ENCODE measurements around the gene PTPRC.

The PTPRC gene

DNA sequence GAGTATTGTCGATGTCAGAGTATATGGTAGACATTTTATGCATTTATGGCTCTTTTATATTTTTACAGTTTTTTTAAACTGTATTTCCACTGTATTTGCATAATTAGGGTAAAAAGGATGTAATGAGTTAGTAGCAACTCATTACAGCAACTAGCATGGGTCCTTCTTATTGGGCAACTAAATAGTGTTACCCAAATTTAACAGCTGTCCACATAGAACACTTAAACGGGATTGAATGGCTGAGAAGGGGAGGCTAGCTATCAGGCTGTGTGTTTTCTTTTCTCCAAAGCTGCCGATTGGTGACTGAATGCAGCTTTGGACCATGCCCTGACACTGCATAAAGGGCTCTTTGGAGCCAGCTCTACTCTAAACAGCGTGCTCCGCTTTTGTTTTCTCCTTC, 75.4 kb downstream of the PTPRC start:
- no peaks in the 10 kb centered on the region for H3K4me1 ChIP-seq (ENCODE audit: control extremely low read depth in 1 of 4, control insufficient read depth in 4 of 4, insufficient read depth in 4 of 4, low read length in 3 of 4)
- ChIA-PET CTCF (interaction anchor here (1.1 kb wide), 1 partner anchor 9 kb away, joined by 3 read pairs; no protein-coding TSS in a partner anchor), POLR2A (interaction anchor here (0.6 kb wide), 2 partner anchors 10 to 92 kb away, joined by 3 read pairs; no protein-coding TSS in a partner anchor)
- 100% methylated on average over 4 of the region's 5 CpGs for WGBS (ENCODE audit: insufficient coverage)
- H3K9me3 ChIP-seq (ENCODE audit: control extremely low read depth in 1 of 5, control insufficient read depth in 4 of 5, insufficient read depth in 2 of 5, low read depth in 1 of 5, low read length in 4 of 5), result no peaks in the 10 kb centered on the region
- no peaks in the 10 kb centered on the region for H3K27me3 ChIP-seq (replicated peaks in 2 of 5; ENCODE audit: control insufficient read depth in 4 of 5, insufficient read depth in 5 of 5, low read length in 4 of 5)
- peaks cover 22 to 84% (median 46%) of the 10 kb centered on the region in 4 experiments for H3K36me3 ChIP-seq (ENCODE audit: control insufficient read depth in 4 of 4, insufficient read depth in 4 of 4, low read length in 3 of 4)
- H3K4me3 ChIP-seq (ENCODE audit: control insufficient read depth in 1 of 7, extremely low read depth in 1 of 7, insufficient read depth in 4 of 7, low read depth in 2 of 7, low read length in 6 of 7), result no peak overlapping the region
- no peak overlapping the region for H3K27ac ChIP-seq (ENCODE audit: insufficient read depth in 1 of 2, low read depth in 1 of 2, low read length in 2 of 2, poor library complexity in 1 of 2, severe bottlenecking in 2 of 2)
- no peak for DNase-seq

DNA sequence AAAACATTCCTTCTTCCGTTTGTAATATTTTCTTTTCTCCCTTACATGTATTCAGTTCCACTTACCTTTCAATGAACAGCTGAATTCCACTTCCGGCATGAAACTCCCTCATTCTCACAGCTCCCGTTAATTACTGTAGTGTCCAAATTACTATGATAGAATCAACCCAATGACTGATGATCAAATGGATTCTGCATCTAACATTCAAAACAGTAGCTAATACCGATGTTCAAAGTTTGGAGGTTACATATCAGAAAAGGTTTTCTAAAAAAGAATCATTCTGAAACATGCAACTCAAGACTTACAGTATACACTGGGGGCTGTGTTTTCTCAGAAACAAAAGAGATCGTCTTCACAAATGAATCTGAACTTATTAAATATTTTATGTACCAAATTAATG, 77.2 kb downstream of the PTPRC start:
- POLR2A ChIA-PET, result no interaction called here

DNA sequence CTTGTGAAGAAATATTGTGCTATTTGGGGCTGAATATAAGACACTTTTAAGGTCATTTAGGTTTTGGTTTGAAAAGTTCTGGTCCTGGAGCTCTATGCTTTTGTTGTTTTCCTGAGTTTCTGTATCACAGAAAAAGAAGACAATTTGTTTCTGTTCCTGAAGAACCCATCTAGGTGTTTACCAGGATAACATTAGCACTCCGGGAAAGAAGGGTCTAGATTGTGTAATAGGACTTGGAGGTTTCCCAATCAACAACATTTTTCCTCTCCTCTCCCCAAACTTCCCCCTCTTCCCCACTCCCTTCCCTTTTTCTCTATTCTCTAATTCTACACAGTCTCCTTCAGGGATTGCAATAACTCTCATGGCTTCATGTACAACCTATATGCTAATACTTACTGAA, 78.7 kb downstream of the PTPRC start:
- Histone ChIP-seq H3K36me3 (ENCODE audit: control insufficient read depth in 4 of 4, insufficient read depth in 4 of 4, low read length in 3 of 4) (peaks cover 22 to 73% (median 44%) of the 10 kb centered on the region in 4 experiments), H3K27ac (ENCODE audit: insufficient read depth in 1 of 2, low read depth in 1 of 2, low read length in 2 of 2, poor library complexity in 1 of 2, severe bottlenecking in 2 of 2) (no peak overlapping the region), H3K9me3 (ENCODE audit: control extremely low read depth in 1 of 5, control insufficient read depth in 4 of 5, insufficient read depth in 2 of 5, low read depth in 1 of 5, low read length in 4 of 5) (no peaks in the 10 kb centered on the region), H3K4me3 (ENCODE audit: control insufficient read depth in 1 of 7, extremely low read depth in 1 of 7, insufficient read depth in 4 of 7, low read depth in 2 of 7, low read length in 6 of 7) (no peak overlapping the region), H3K27me3 (replicated peaks in 2 of 5; ENCODE audit: control insufficient read depth in 4 of 5, insufficient read depth in 5 of 5, low read length in 4 of 5) (no peaks in the 10 kb centered on the region), H3K4me1 (ENCODE audit: control extremely low read depth in 1 of 4, control insufficient read depth in 4 of 4, insufficient read depth in 4 of 4, low read length in 3 of 4) (no peaks in the 10 kb centered on the region)
- ChIA-PET POLR2A (interaction anchor here (0.6 kb wide), 1 partner anchor 36 kb away, joined by 3 read pairs; no protein-coding TSS in a partner anchor), CTCF (interaction anchor here (1.4 kb wide), 1 partner anchor 17 kb away, joined by 3 read pairs; no protein-coding TSS in a partner anchor)
- DNase-seq, result no peak
- WGBS (ENCODE audit: insufficient coverage), result no CpG with 5 or more reads among the region's 1 CpG

More for the DNA sequence above, 77.2 kb downstream of the PTPRC start:
- H3K4me1 ChIP-seq (ENCODE audit: control extremely low read depth in 1 of 4, control insufficient read depth in 4 of 4, insufficient read depth in 4 of 4, low read length in 3 of 4), result no peaks in the 10 kb centered on the region
- CTCF ChIA-PET, result no interaction called here
- WGBS (ENCODE audit: insufficient coverage), result 100% methylated on average over 4 of the region's 5 CpGs
- H3K9me3 ChIP-seq (ENCODE audit: control extremely low read depth in 1 of 5, control insufficient read depth in 4 of 5, insufficient read depth in 2 of 5, low read depth in 1 of 5, low read length in 4 of 5), result no peaks in the 10 kb centered on the region
- H3K27me3 ChIP-seq (replicated peaks in 2 of 5; ENCODE audit: control insufficient read depth in 4 of 5, insufficient read depth in 5 of 5, low read length in 4 of 5), result no peaks in the 10 kb centered on the region
- no peak overlapping the region for H3K27ac ChIP-seq (ENCODE audit: insufficient read depth in 1 of 2, low read depth in 1 of 2, low read length in 2 of 2, poor library complexity in 1 of 2, severe bottlenecking in 2 of 2)
- H3K36me3 ChIP-seq (ENCODE audit: control insufficient read depth in 4 of 4, insufficient read depth in 4 of 4, low read length in 3 of 4), result peaks cover 23 to 81% (median 49%) of the 10 kb centered on the region in 4 experiments
- no peak overlapping the region for H3K4me3 ChIP-seq (ENCODE audit: control insufficient read depth in 1 of 7, extremely low read depth in 1 of 7, insufficient read depth in 4 of 7, low read depth in 2 of 7, low read length in 6 of 7)
- no peak for DNase-seq

GRCh38 chr1:198723127-198723526, 84.3 kb downstream of the PTPRC start:
- H3K36me3 ChIP-seq (ENCODE audit: control insufficient read depth in 4 of 4, insufficient read depth in 4 of 4, low read length in 3 of 4), result peaks cover 22 to 52% (median 33%) of the 10 kb centered on the region in 4 experiments
- no peaks in the 10 kb centered on the region for H3K9me3 ChIP-seq (ENCODE audit: control extremely low read depth in 1 of 5, control insufficient read depth in 4 of 5, insufficient read depth in 2 of 5, low read depth in 1 of 5, low read length in 4 of 5)
- H3K27ac ChIP-seq (ENCODE audit: insufficient read depth in 1 of 2, low read depth in 1 of 2, low read length in 2 of 2, poor library complexity in 1 of 2, severe bottlenecking in 2 of 2), result no peak overlapping the region
- H3K27me3 ChIP-seq (replicated peaks in 2 of 5; ENCODE audit: control insufficient read depth in 4 of 5, insufficient read depth in 5 of 5, low read length in 4 of 5), result no peaks in the 10 kb centered on the region
- DNase-seq, result no peak
- H3K4me1 ChIP-seq (ENCODE audit: control extremely low read depth in 1 of 4, control insufficient read depth in 4 of 4, insufficient read depth in 4 of 4, low read length in 3 of 4), result peaks cover 0 to 14% (median 6%) of the 10 kb centered on the region in 4 experiments
- POLR2A ChIA-PET, result no interaction called here
- CTCF ChIA-PET, result interaction anchor here (0.9 kb wide), 1 partner anchor 9 kb away, joined by 3 read pairs; no protein-coding TSS in a partner anchor
- no peak overlapping the region for H3K4me3 ChIP-seq (ENCODE audit: control insufficient read depth in 1 of 7, extremely low read depth in 1 of 7, insufficient read depth in 4 of 7, low read depth in 2 of 7, low read length in 6 of 7)

DNA sequence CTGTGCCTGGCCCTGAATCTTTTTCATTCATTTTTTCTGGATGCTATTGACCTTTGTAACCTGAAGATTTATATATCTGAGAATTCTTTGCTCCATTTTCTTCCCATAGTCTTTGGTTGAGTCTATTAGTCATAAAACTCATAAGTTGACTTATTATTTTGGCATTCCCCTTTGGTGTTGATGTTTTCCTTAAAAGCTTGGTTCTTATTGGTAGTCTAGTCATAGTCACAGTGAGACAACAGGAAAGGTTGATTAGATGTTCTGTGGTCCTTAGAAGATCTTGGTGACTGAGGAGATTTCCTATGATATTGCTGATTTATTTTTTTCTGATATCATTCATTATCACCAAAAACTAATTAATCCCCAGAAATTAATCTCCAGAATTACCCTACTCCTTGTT, 86.2 kb downstream of the PTPRC start:
- POLR2A ChIA-PET, result no interaction called here
- Histone ChIP-seq H3K4me3 (ENCODE audit: control insufficient read depth in 1 of 7, extremely low read depth in 1 of 7, insufficient read depth in 4 of 7, low read depth in 2 of 7, low read length in 6 of 7) (no peak overlapping the region), H3K27ac (ENCODE audit: insufficient read depth in 1 of 2, low read depth in 1 of 2, low read length in 2 of 2, poor library complexity in 1 of 2, severe bottlenecking in 2 of 2) (no peak overlapping the region), H3K27me3 (replicated peaks in 2 of 5; ENCODE audit: control insufficient read depth in 4 of 5, insufficient read depth in 5 of 5, low read length in 4 of 5) (no peaks in the 10 kb centered on the region), H3K9me3 (ENCODE audit: control extremely low read depth in 1 of 5, control insufficient read depth in 4 of 5, insufficient read depth in 2 of 5, low read depth in 1 of 5, low read length in 4 of 5) (no peaks in the 10 kb centered on the region), H3K36me3 (ENCODE audit: control insufficient read depth in 4 of 4, insufficient read depth in 4 of 4, low read length in 3 of 4) (peaks cover 19 to 51% (median 34%) of the 10 kb centered on the region in 4 experiments), H3K4me1 (ENCODE audit: control extremely low read depth in 1 of 4, control insufficient read depth in 4 of 4, insufficient read depth in 4 of 4, low read length in 3 of 4) (peaks cover 0 to 14% (median 6%) of the 10 kb centered on the region in 4 experiments)
- DNase-seq, result no peak
- CTCF ChIA-PET, result no interaction called here

- DNase-seq, result peak in 2 of 3 donors; percentile 43 to 60
- ChIA-PET CTCF (no interaction called here), POLR2A (no interaction called here)
- no peak overlapping the region for H3K27ac ChIP-seq (ENCODE audit: insufficient read depth in 1 of 2, low read depth in 1 of 2, low read length in 2 of 2, poor library complexity in 1 of 2, severe bottlenecking in 2 of 2)
- H3K4me3 ChIP-seq (ENCODE audit: control insufficient read depth in 1 of 7, extremely low read depth in 1 of 7, insufficient read depth in 4 of 7, low read depth in 2 of 7, low read length in 6 of 7), result no peak overlapping the region
- H3K9me3 ChIP-seq (ENCODE audit: control extremely low read depth in 1 of 5, control insufficient read depth in 4 of 5, insufficient read depth in 2 of 5, low read depth in 1 of 5, low read length in 4 of 5), result no peaks in the 10 kb centered on the region
- peaks cover 0 to 14% (median 6%) of the 10 kb centered on the region in 4 experiments for H3K4me1 ChIP-seq (ENCODE audit: control extremely low read depth in 1 of 4, control insufficient read depth in 4 of 4, insufficient read depth in 4 of 4, low read length in 3 of 4)
- no peaks in the 10 kb centered on the region for H3K27me3 ChIP-seq (replicated peaks in 2 of 5; ENCODE audit: control insufficient read depth in 4 of 5, insufficient read depth in 5 of 5, low read length in 4 of 5)
- peaks cover 19 to 56% (median 42%) of the 10 kb centered on the region in 4 experiments for H3K36me3 ChIP-seq (ENCODE audit: control insufficient read depth in 4 of 4, insufficient read depth in 4 of 4, low read length in 3 of 4)
Measured at GRCh38 chr1:198726455-198726854, 87.6 kb downstream of the PTPRC start.

DNA sequence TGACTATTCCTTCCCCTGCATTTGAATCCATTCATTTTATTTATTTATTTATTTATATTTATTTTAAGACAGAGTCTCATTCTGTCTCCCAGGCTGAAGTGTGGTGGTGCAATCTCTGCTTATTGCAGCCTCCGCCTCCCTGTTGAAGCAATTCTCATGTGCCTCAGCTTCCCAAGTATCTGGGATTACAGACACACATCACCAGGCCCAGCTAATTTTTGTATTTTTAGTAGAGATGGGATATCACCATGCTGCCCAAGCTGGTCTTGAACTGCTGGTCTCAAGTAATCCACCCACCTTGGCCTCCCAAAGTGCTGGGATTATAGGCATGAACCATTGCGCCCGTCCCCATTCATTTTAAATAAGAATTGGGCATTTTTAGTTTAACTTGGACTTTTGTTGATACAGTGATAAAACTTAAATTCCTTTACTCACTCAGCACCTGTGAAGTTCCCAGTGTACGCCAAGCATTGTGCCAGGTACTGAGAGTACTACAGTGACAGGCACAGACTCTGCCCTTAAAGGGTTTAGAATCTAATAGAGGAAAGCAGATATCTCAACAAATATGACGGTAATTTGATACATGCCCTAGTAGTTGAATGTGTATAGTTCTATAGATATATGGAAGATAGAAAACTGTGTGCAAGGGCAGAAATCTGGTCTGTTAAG, 90.5 kb downstream of the PTPRC start:
- Histone ChIP-seq H3K4me1 (ENCODE audit: control extremely low read depth in 1 of 4, control insufficient read depth in 4 of 4, insufficient read depth in 4 of 4, low read length in 3 of 4) (peaks cover 0 to 14% (median 6%) of the 10 kb centered on the region in 4 experiments), H3K9me3 (ENCODE audit: control extremely low read depth in 1 of 5, control insufficient read depth in 4 of 5, insufficient read depth in 2 of 5, low read depth in 1 of 5, low read length in 4 of 5) (no peaks in the 10 kb centered on the region), H3K27me3 (replicated peaks in 2 of 5; ENCODE audit: control insufficient read depth in 4 of 5, insufficient read depth in 5 of 5, low read length in 4 of 5) (no peaks in the 10 kb centered on the region), H3K36me3 (ENCODE audit: control insufficient read depth in 4 of 4, insufficient read depth in 4 of 4, low read length in 3 of 4) (peaks cover 28 to 70% (median 52%) of the 10 kb centered on the region in 4 experiments), H3K4me3 (ENCODE audit: control insufficient read depth in 1 of 7, extremely low read depth in 1 of 7, insufficient read depth in 4 of 7, low read depth in 2 of 7, low read length in 6 of 7) (no peak overlapping the region), H3K27ac (ENCODE audit: insufficient read depth in 1 of 2, low read depth in 1 of 2, low read length in 2 of 2, poor library complexity in 1 of 2, severe bottlenecking in 2 of 2) (no peak overlapping the region)
- ChIA-PET CTCF (interaction anchor here (0.9 to 1.3 kb wide), 3 partner anchors 21 to 57 kb away, joined by 3 to 7 read pairs (median 3); no protein-coding TSS in a partner anchor), POLR2A (no interaction called here)
- DNase-seq, result no peak
- WGBS (ENCODE audit: insufficient coverage), result 85% methylated on average over 2 of the region's 5 CpGs

Measured in common myeloid progenitor, CD34-positive (primary cell).